Umbilical cord (tissue), 2 donors: Measurements from ENCODE around the gene ZBED4. TPM values are rescaled to one million over a fixed set of nuclear protein-coding genes. Genes with fewer than 3 reads are reported as not detected.

Source experiments
- DNase-seq: peaks from one replicate; pipeline ENCODE4 v3.0.0-alpha.2; 2015; ENCODE audit warnings: low spot score
- total RNA-seq: library from RNA; depleted of rRNA; stranded (reverse); fragments of >200 nt; gene quantifications from one replicate; pipeline ENCODE4 v1.2.3, GENCODE V29; 2014; ENCODE audit warnings: low replicate concordance; ENCODE audit not compliant: insufficient read depth

ZBED4 gene
- total RNA-seq, 1 donor from 2014 or later = 10.8 TPM

GRCh38 chr22:49918911-49919881, 65.6 kb downstream of the ZBED4 start:
- DNase-seq = no peak

GRCh38 chr22:49920859-49921258, 67.2 kb downstream of the ZBED4 start:
- DNase-seq = no peak

DNA sequence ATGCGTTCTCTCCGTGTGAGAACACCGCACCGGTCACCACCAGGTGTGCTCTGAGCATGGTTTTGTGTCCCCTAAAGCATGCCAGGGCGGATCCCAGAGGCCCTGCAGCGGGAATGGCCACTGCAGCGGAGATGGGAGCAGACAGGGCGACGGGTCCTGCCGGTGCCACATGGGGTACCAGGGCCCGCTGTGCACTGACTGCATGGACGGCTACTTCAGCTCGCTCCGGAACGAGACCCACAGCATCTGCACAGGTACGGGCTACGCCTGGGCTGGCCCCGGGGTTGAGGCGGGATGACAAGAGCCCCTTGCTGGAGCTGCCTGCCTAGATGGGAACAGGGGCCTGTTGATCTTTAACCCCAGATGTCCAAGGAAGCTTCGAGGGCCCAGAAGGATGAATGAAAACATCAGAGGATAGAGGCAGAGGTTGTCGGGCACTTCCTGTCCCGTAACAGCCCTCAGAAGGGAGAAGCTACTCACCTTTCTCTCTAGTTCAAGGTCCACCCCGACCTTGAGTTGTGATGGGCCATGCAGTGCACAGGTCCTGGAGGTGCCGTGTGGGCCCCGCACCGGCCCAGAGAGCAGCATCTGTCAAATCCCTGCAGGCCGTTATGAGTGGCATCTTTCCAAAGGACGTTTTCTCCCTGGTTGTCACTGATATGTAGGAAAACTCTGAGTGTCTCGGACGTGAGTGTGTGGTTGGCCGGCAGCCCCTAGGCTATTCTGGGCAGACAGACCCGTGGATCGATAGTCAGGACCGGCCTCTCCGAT, 68.0 kb downstream of the ZBED4 start:
- DNase-seq = no peak

- DNase-seq = no peak
Measured at GRCh38 chr22:49922484-49922883, 68.8 kb downstream of the ZBED4 start.

DNA sequence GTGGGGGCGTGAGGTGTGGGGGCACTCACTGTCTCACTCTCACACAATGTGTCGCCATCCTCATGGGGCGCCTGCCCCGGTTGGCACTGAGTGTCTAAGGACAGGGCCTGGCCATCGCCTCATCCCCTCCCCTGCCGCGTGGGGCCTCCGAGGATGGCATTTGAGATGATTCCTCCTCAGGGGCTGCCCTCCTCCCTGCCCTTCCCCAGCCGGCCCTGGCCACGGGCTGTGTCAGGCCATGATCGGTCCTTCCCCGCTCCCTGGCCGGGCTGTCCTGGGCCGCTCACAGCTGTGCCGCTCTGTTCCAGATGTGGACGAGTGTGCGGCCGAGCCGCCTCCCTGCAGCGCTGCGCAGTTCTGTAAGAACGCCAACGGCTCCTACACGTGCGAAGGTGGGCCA, 69.3 kb downstream of the ZBED4 start:
- no peak for DNase-seq

DNA sequence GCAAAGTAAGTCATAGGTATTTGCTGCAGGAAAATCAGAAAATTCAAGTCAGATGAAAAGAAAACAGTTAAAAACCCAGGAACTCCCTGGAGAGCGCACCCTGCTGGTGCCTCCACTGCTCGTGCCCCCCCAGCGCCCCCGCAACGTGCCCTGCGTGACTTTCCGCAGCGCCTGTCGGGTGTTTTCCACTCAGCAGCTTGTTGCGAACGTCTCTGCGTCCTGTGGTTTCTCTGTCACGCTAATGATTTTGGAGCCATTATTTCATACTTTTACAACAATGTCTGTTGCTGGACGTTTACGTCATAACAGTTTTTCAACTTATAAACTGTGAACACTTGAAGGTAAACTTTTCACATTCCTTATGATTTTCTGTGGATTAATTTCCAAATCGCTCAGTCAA, 69.8 kb downstream of the ZBED4 start:
- no peak for DNase-seq

- DNase-seq = no peak
Measured at GRCh38 chr22:49924113-49924833, 70.6 kb downstream of the ZBED4 start.

- no peak for DNase-seq
Measured at GRCh38 chr22:49925525-49926128, 72.0 kb downstream of the ZBED4 start.

- no peak for DNase-seq
Measured at GRCh38 chr22:49926916-49927315, 73.3 kb downstream of the ZBED4 start.

DNA sequence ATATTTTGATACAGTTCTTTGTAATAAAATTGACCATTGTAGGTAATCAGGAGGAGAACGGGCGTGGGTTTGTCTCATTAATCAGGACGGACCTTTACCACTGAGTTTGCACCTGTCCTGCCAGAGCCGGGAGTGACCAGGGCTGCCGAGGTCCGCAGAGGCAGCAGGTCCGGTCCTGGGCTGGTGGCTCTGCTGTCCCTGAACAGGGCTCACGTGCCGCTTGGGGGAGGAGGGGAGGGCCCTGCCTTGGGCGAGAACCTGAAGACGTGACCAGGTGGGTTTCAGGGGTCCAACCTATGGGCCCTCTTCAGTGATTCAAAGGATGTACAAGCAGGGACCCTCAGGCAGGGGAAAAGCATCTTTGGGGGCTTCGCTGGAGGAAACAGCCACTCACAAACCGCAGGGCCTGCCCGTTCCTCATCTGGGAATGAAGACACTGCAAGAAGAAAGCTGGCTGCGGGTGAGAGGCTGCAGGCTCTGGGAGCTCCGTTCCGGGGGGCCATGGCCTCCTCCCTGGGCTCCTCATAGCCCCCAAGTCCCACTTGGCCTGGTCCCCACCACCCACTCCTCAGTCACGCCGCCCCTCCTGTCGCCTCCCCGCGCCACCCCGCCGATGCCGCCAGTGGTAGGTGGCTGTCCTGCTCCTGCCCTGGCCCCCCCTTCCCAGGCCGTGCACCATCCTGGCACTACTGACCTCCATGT, 74.0 kb downstream of the ZBED4 start:
- no peak for DNase-seq

DNA sequence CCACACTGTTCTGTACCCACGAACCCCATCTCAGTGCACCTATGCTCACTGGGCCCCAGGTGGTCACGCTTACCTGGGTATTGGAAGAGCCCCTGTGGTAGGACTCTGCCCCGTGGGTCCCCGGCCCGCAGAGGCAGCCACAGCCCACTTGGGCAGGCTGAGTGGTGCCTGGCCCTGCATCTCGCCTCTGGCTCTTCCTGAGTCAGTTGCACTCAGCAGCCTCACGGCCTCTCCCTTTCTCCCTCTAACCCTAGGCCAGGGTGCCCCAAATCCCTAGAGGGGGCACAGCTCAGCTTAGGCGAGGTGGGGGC, 74.5 kb downstream of the ZBED4 start:
- no peak for DNase-seq

DNA sequence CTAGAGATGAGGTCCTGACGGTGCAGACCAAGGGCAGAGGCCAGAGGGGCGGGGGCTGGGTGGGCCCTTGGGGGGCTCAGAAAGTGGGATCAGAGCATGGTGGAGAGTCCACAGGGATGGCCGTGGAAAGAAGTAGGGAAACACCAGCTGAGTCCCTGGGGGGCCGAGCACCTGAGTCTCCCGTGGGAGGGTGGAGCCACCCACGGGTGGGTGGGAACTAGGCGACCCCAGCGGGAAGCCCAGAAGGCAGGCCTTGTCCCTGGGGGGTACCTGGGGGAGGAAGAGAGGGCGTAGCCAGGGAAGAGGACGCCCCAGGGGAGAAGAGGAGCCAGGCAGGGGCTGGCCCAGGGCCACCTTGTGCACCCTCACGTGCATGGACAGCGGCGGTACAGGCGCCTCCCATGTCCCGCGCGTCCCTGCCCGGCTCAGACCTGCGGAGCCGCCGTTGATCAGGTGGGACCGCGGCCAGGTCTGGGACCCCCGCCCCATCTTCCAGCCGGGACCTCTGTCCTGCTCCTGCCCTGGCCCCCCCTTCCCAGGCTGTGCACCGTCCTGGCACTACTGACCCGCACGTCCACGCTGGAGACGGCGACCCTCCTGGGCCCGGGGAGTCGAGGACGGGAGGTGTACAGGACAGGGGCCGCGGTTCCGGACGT, 75.0 kb downstream of the ZBED4 start:
- DNase-seq = no peak

DNA sequence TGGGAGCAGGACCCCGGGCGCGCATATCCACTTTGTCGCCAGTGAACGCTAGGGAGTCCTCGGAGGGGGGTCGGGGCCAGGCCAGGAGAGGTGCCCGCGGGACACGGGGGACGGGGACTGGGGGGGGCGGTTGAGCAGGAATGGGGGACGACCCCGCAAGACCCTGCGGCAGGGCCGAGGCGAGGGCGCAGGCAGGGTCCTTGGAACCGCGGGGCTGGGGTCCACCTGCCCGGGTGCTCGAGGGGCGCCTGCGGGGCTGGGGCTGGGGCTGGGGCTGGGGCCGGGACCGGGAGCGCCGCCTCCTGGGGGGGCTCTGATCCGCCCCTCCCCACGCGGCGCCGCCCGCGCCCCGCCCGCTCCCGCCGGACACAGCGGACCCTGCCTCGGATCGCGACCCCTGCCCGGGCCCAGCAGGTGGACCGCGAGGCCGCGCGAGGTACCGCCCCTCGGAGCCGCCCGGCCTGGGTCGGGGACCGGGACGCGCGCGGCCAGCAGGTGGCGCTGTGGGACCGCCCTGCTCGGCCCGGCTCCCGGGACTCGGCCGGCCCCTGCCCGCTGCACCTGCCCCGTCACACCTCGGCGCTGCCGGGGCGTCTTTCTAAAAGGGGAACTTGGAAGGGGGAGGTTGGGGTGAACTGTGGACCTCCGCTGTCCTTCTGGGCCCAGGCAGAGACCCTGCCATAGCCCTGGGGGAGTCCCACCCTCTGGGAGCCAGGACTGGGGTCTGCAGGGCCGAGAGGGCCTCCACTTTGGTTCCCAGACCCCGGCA, 75.8 kb downstream of the ZBED4 start:
- DNase-seq = no peak

DNA sequence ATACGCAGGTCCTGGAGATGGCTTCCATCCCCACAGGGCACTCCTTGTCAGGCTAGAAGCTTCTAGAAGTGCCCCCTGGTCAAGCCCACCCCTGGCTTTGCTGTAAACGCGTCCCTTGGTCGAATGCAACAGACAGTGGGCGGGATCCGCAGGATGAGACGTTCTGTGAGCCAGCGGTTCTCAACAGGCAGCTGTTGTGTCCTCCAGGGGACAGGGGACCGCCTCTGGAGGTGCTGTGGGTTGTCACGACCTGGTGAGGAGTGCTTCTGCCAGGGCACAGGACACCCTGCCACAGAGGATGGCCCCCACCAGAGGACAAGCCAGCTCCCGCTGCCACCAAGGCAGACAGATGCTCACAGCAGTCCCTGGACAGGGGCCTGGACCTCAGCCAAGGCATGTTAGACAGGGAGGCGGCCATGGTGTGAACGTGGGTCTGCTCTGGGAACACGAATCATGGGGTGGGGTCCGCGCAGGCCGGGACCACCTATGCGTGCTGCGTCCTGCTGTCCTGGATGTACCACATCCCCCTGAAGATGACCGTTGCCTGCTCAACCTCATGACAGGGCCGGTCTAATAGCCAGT, 76.4 kb downstream of the ZBED4 start:
- DNase-seq = no peak

DNA sequence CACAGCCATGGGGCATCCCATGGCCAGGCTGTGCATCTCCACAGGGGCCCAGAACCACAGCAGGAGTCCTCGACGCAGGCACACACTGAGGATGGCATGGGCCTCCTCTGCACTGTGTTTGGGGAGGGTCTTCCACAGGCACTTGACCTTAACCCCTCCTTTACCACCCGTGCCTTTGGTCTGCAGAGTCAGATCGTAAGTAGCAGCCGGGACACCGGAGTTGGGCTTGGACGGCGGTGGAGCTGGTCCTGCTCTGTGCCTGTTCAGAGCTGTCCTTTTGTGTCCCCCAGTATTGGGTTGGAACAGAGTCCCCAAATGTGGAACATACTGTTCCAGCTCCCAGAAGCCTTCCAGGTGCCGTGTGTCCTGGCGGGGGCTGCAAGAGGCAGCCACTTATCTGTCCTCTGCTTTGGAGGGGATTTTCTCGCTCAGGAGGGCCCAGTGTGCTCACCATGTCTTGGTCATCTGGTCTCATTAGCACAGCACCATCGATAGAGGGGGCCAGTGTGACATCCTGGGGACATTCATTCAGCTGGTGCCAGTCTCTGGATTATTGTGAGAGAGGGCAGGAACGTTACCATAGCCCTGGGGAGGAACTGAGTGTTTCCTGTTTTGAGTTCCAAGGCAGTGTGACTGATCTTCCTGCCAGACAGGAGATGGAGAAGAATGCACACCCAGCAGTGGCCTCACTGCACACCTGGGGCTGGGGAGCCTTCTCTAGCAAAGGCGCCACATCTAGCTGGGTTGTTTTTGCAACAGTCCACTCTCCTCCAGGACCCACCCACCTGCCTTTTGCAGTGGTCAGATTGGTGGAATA, 77.2 kb downstream of the ZBED4 start:
- DNase-seq = peak; percentile 74

DNA sequence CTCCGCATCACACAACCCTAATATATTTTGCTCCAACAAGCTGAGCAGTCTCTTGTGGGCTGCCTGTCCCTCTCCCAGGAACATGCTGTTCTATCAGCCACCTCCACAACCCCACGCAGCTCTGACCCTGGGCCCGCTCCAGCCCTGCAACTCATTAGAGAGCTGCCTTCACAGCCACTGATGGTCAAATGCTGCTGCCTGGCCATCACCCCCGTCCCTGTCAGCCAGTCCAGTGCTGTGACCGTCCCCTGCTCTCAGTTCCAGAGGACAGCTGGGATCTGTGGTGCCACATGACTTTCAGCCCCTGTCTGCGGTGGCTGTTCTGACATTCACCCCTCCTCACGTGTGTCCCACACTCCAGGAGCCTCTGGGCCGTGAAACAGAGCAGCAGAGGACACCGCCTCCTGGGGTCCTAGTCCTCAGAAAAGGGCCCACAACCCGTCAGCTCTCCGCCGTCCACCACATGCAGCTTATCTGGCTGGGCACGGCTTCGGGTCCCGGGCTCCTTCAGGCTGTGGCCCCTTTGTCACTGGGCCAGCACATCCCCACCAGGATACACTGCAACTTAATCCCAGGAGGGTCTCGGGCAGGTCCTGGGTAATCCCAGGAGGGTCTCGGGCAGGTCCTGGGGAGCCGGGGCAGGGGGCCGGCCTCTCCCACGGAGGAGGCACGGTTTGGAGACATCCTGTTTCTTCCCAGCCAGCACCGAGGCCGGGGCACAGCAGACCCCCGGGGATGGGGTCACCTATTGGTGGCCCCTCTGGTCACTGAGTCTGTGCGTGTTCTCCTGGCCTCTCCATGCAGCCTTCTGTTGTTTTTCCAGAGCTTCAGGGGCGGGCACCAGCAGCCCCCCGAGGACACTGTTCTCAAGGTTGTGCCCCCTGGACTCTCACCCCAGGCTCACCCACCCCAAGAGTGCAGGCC, 79.9 kb downstream of the ZBED4 start:
- DNase-seq = no peak

GRCh38 chr22:49934160-49934890, 80.7 kb downstream of the ZBED4 start:
- no peak for DNase-seq
